HCT116 (cell line): ENCODE results near the gene CBFA2T3. TPM values are rescaled to one million over a fixed set of nuclear protein-coding genes. Genes with fewer than 3 reads are reported as not detected.

Experiments
- ATAC-seq: fragments of 200-7000 bp; cut with Tn5 transposase; 2 replicates; pipeline ENCODE4 v1.9.1; 2020; ENCODE audit warnings: mild to moderate bottlenecking, moderate library complexity
- BruUV-seq: library from RNA; stranded (reverse); fragments of 400-500 nt; replicated peaks from 2 replicates; lab custom pipeline; 2021; lab: Mats Ljungman, UMichigan
- CTCF ChIA-PET: fragments of 300-600 bp; sonication (Branson Sonifier 250); formaldehyde crosslinking; loops from one replicate; lab custom pipeline; 2021; ENCODE audit warnings: antibody characterized with exemption; lab: Charles Lee
- POLR2A ChIA-PET: fragments of 300-600, 350-600 bp; sonication (Branson Sonifier 250); formaldehyde crosslinking; loops from one replicate; lab custom pipeline; 2021; ENCODE audit warnings: antibody characterized with exemption; lab: Charles Lee
- RAD21 ChIA-PET, 2 experiments: fragments of 300-600 bp; sonication (Branson Sonifier 250); formaldehyde crosslinking; loops; one replicate each; lab custom pipeline; 2023; ENCODE audit warnings: low total read pairs in 2 of 2; ENCODE audit not compliant: uncharacterized antibody in 2 of 2, unreplicated experiment in 2 of 2, low non-redundant PET in 1 of 2; lab: Charles Lee
- DNase-seq: peaks from one replicate; pipeline ENCODE4 v3.0.0-alpha.2; 2010; ENCODE audit warnings: low read depth, low spot score
- H2AFZ ChIP-seq: fragments of 200-600 bp; shearing (Covaris generic), sonication (generic); 2 replicates; pipeline ENCODE4 v1.6.1; 2017; ENCODE audit warnings: low read depth, mixed run types, mixed read lengths, antibody characterized with exemption, low read length; ENCODE audit not compliant: poor library complexity, severe bottlenecking
- H3K27ac ChIP-seq: 2 replicates; pipeline ENCODE4 v1.5.1; 2012; ENCODE audit warnings: low read depth, low read length
- H3K27me3 ChIP-seq: fragments of 200-600 bp; sonication (generic); 2 replicates; pipeline ENCODE4 v1.6.1; 2016; ENCODE audit warnings: mixed run types, low read length, mixed read lengths; ENCODE audit not compliant: insufficient read depth
- H3K36me3 ChIP-seq, 2 experiments: fragments of 200-500 bp in 1 of 2; fragments of 200-600 bp in 1 of 2; sonication (Bioruptor generic) in 1 of 2; sonication (generic) in 1 of 2; 2 replicates each; pipeline versions ENCODE4 v1.5.1 to v1.6.1; 2014 to 2016; ENCODE audit warnings: low read length in 2 of 2, inconsistent platforms in 1 of 2, mixed read lengths in 1 of 2, mixed run types in 1 of 2; ENCODE audit not compliant: insufficient read depth in 2 of 2, control insufficient read depth in 1 of 2
- H3K4me1 ChIP-seq, 2 experiments: fragments of 200-600 bp in 1 of 2; sonication (generic) in 1 of 2; 2 replicates each; pipeline versions ENCODE4 v1.5.1 to v1.6.1; 2012 to 2017; ENCODE audit warnings: low read length in 2 of 2, inconsistent platforms in 1 of 2, mild to moderate bottlenecking in 1 of 2, mixed read lengths in 1 of 2, mixed run types in 1 of 2, moderate library complexity in 1 of 2; ENCODE audit not compliant: insufficient read depth in 2 of 2, control insufficient read depth in 1 of 2
- H3K4me2 ChIP-seq: fragments of 200-600 bp; sonication (generic); 2 replicates; pipeline ENCODE4 v1.6.1; 2017; ENCODE audit warnings: mixed run types, low read length, mixed read lengths
- H3K4me3 ChIP-seq, 2 experiments: fragments of 200-600 bp in 1 of 2; sonication (generic) in 1 of 2; replicated peaks in 1 of 2; 2 replicates each; pipeline ENCODE4 v1.5.1; 2011 to 2016; ENCODE audit warnings: low read length in 2 of 2, control low read depth in 1 of 2, low read depth in 1 of 2, mild to moderate bottlenecking in 1 of 2, mixed read lengths in 1 of 2, mixed run types in 1 of 2
- H3K79me2 ChIP-seq: fragments of 200-600 bp; sonication (generic); 2 replicates; pipeline ENCODE4 v1.6.1; 2017; ENCODE audit warnings: mild to moderate bottlenecking, mixed run types, low read length, moderate library complexity, mixed read lengths; ENCODE audit not compliant: insufficient read depth
- H3K9ac ChIP-seq: fragments of 200-600 bp; sonication (generic); 2 replicates; pipeline ENCODE4 v1.6.1; 2016; ENCODE audit warnings: low read length, mixed read lengths
- H3K9me2 ChIP-seq: fragments of 200-600 bp; sonication (generic), shearing (Covaris generic); 2 replicates; pipeline ENCODE4 v1.6.1; 2017; ENCODE audit warnings: mixed run types, mild to moderate bottlenecking, moderate library complexity; ENCODE audit not compliant: insufficient read depth
- H3K9me3 ChIP-seq, 2 experiments: fragments of 200-500 bp in 1 of 2; fragments of 200-600 bp in 1 of 2; sonication (Bioruptor generic) in 1 of 2; sonication (generic) in 1 of 2; 2 replicates each; pipeline ENCODE4 v1.6.1; 2014 to 2017; ENCODE audit warnings: low read length in 2 of 2, mixed read lengths in 2 of 2, inconsistent platforms in 1 of 2, low read depth in 1 of 2, mild to moderate bottlenecking in 1 of 2, mixed run types in 1 of 2, moderate library complexity in 1 of 2; ENCODE audit not compliant: control insufficient read depth in 1 of 2, insufficient read depth in 1 of 2
- H4K20me1 ChIP-seq: fragments of 200-600 bp; sonication (generic), shearing (Covaris generic); 2 replicates; pipeline ENCODE4 v1.6.1; 2017; ENCODE audit warnings: mixed run types, mild to moderate bottlenecking, moderate library complexity; ENCODE audit not compliant: insufficient read depth
- CTCF ChIP-seq, 3 experiments: fragments of 200-600 bp in 1 of 3; sonication (generic) in 1 of 3; IDR thresholded peaks in 2 of 3; conservative IDR thresholded peaks in 1 of 3; 2 replicates each; pipeline ENCODE4 v1.5.1; 2012 to 2017; ENCODE audit warnings: low read depth in 2 of 3, low read length in 2 of 3, antibody characterized with exemption in 1 of 3, borderline replicate concordance in 1 of 3, control low read depth in 1 of 3, mild to moderate bottlenecking in 1 of 3, mixed read lengths in 1 of 3, mixed run types in 1 of 3, moderate library complexity in 1 of 3; ENCODE audit not compliant: insufficient read depth in 1 of 3
- EGR1 ChIP-seq: IDR thresholded peaks from 2 replicates; pipeline ENCODE4 v1.6.1; 2012; ENCODE audit warnings: low read depth
- ELF1 ChIP-seq: IDR thresholded peaks from 2 replicates; pipeline ENCODE4 v1.6.1; 2012; ENCODE audit warnings: low read depth, borderline replicate concordance
- EZH2 ChIP-seq: fragments of 200-600 bp; sonication (generic); IDR thresholded peaks from 2 replicates; pipeline ENCODE4 v1.6.1; 2017; ENCODE audit warnings: antibody characterized with exemption, mixed run types
- FOSL1 ChIP-seq: IDR thresholded peaks from 2 replicates; pipeline ENCODE4 v1.6.1; 2012; ENCODE audit warnings: low read depth
- MAX ChIP-seq: IDR thresholded peaks from 2 replicates; pipeline ENCODE4 v1.6.1; 2012
- POLR2AphosphoS5 ChIP-seq: IDR thresholded peaks from 2 replicates; pipeline ENCODE4 v1.6.1; 2011; ENCODE audit warnings: mild to moderate bottlenecking, low read depth, low read length, moderate library complexity
- REST ChIP-seq: IDR thresholded peaks from 2 replicates; pipeline ENCODE4 v1.6.1; 2012; ENCODE audit warnings: low read depth
- SP1 ChIP-seq: IDR thresholded peaks from 2 replicates; pipeline ENCODE4 v1.6.1; 2012; ENCODE audit warnings: low read depth
- TCF7L2 ChIP-seq: IDR thresholded peaks from 2 replicates; pipeline ENCODE4 v1.7.0; 2011; ENCODE audit warnings: borderline replicate concordance, inconsistent platforms; ENCODE audit not compliant: insufficient read depth, insufficient read length; ENCODE audit errors: extremely low read depth
- ZBTB33 ChIP-seq: IDR thresholded peaks from 2 replicates; pipeline ENCODE4 v1.6.1; 2011; ENCODE audit warnings: mild to moderate bottlenecking, low read length, moderate library complexity; ENCODE audit not compliant: insufficient replicate concordance; ENCODE audit errors: extremely low read depth
- intact Hi-C: fragments of 100-400 bp; cut with micrococcal nuclease; formaldehyde crosslinking; loops from 2 replicates; pipeline ENCODE4 v1.10.0; 2022
- total RNA-seq: library from RNA; stranded (reverse); gene quantifications from one replicate; pipeline ENCODE4 v1.2.1, GENCODE V29; 2021; ENCODE audit not compliant: unreplicated experiment
- TF ChIP-seq, protein P1 (sequence below): IDR thresholded peaks from 2 replicates; pipeline ENCODE4 v1.6.1; 2012

CBFA2T3 gene
- total RNA-seq, 1 experiment from 2014 or later: 19.1 TPM

- RAD21 ChIA-PET: interaction anchor here in 1 of 2 experiments (0.6 kb wide), 1 partner anchor 250 kb away, joined by 8 read pairs; no protein-coding TSS in a partner anchor
These were observed 33.8 kb downstream of the CBFA2T3 start for GRCh38 chr16:88943131-88943664.

More at GRCh38 chr16:88943131-88943664, 33.8 kb downstream of the CBFA2T3 start:
- Histone ChIP-seq H3K79me2 (0 out of 2 replicates have a peak, but pooled peaks cover 3% of the 10 kb centered on the region), H3K4me2 (no peak overlapping the region), H3K4me3 (no peak overlapping the region), H3K36me3 (no peaks in the 10 kb centered on the region), H2AFZ (no peak overlapping the region), H3K27ac (no peak overlapping the region), H3K9ac (no peak overlapping the region), H4K20me1 (no peaks in the 10 kb centered on the region), H3K9me3 (no peaks in the 10 kb centered on the region), H3K27me3 (no peaks in the 10 kb centered on the region), H3K9me2 (no peaks in the 10 kb centered on the region), H3K4me1 (peaks cover 0 to 18% of the 10 kb centered on the region in 2 experiments; a peak in 2 of 4 replicates)
- DNase-seq: no peak
- ChIA-PET CTCF (interaction anchor here (1.0 to 1.5 kb wide), 3 partner anchors 17 to 250 kb away, joined by 4 to 6 read pairs (median 5); no protein-coding TSS in a partner anchor), POLR2A (no interaction called here)
- ATAC-seq: no peak
- intact Hi-C loops: loop anchor here (5.0 kb wide), 1 partner anchor 109 kb away; no protein-coding TSS in a partner anchor
- no TSS peak for BruUV-seq
- TF ChIP-seq REST: no peak
- no peak for TF ChIP-seq TCF7L2
- TF ChIP-seq CTCF (IDR thresholded peaks at IDR 0.05 in 2 of 3, conservative IDR thresholded peaks at IDR 0.05 in 1 of 3; ENCODE audit: borderline replicate concordance in 1 of 3, insufficient read depth in 1 of 3, low read depth in 2 of 3, low read length in 2 of 3): no peak
- no peak for TF ChIP-seq ELF1
- no peak for TF ChIP-seq POLR2AphosphoS5
- TF ChIP-seq, protein P1, sequence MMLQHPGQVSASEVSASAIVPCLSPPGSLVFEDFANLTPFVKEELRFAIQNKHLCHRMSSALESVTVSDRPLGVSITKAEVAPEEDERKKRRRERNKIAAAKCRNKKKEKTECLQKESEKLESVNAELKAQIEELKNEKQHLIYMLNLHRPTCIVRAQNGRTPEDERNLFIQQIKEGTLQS: no peak
- no peak for TF ChIP-seq MAX
- TF ChIP-seq FOSL1: no peak
- TF ChIP-seq ZBTB33: no peak
- TF ChIP-seq EGR1: no peak
- no peak for TF ChIP-seq SP1
- no peak for TF ChIP-seq EZH2
